Activated T-helper 1 cell treated with anti-CD3 and anti-CD28 coated beads, Interleukin-12 subunit alpha, Interleukin-12 subunit beta, Interleukin-2, Interleukin-4 antibody, amounts not matched to agents 30 ng/mL and 10 ng/mL and 1 ng/mL, durations not matched to agents 14 hours and 24 hours and 36 hours (primary cell): ENCODE data around the gene ZDHHC11B. TPM values are rescaled to one million over a fixed set of nuclear protein-coding genes. Genes with fewer than 3 reads are reported as not detected.
A peak's percentile ranks its signal among the peaks of the same experiment; 100 is the strongest.
"Not testable (repeated sequence)": the region's sequence is repeated elsewhere in the genome, so short reads cannot be mapped to it uniquely, and the experiment has no call there.

Experiments
- DNase-seq: peaks from one replicate; pipeline ENCODE4 v3.0.0; 2021; ENCODE audit warnings: low spot score
- H3K27ac Mint-ChIP-seq: one replicate; pipeline ENCODE4 v1.8.0; 2021; ENCODE audit warnings: mild to moderate bottlenecking, mixed read lengths
- H3K27me3 Mint-ChIP-seq: one replicate; pipeline ENCODE4 v1.8.0; 2022; ENCODE audit warnings: mild to moderate bottlenecking, moderate library complexity, mixed read lengths; ENCODE audit not compliant: insufficient read depth
- H3K36me3 Mint-ChIP-seq: one replicate; pipeline ENCODE4 v1.8.0; 2021; ENCODE audit warnings: low read depth, mixed read lengths
- H3K4me1 Mint-ChIP-seq: one replicate; pipeline ENCODE4 v1.8.0; 2021; ENCODE audit warnings: low read depth, mixed read lengths
- H3K4me3 Mint-ChIP-seq: one replicate; pipeline ENCODE4 v1.8.0; 2021; ENCODE audit warnings: mild to moderate bottlenecking, moderate library complexity, mixed read lengths
- H3K9me3 Mint-ChIP-seq: one replicate; pipeline ENCODE4 v1.8.0; 2021; ENCODE audit warnings: mixed read lengths
- intact Hi-C: fragments of 100-400 bp; cut with micrococcal nuclease; formaldehyde crosslinking; loops from one replicate; pipeline ENCODE4 v1.15.1; 2024
- total RNA-seq: library from RNA; stranded (reverse); gene quantifications from 2 replicates; pipeline ENCODE4 v1.2.3, GENCODE V29; 2022

The ZDHHC11B gene
- total RNA-seq, 1 donor from 2014 or later = not detected

- intact Hi-C loops, H3K27ac Mint-ChIP-seq: not testable (repeated sequence)
These were observed 16.5 kb upstream of the ZDHHC11B start for GRCh38 chr5:801055-801454.

DNA sequence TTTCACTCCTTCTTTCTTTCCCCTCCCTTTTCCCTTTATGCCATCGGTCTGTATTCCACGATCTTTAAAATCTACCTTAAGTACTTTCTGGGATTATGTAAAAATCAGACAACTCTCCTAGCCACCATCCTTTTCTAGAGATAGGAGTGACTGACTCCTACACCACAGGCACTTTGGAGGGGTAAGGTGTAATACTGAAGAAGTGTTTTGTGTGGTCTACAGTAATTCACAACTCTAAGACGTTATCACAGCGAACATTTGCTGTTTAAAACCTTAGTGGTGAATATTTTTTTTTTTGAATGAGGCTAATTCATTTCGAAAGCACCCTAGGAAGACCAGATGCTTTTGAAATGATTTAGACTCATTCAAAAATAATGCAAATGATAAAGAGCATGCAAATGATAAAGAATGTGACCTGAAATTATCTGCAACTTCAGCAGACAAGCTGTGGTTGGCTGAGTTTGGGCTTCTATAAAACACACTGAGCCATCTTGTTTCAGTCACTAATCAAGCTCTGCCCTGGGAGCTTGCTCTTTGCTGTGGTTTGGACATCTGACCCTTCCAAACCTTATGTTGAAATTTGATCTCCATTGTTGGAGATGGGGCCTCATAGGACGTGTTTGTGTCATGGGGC is 14.1 kb upstream of the ZDHHC11B start:
- H3K27me3 Mint-ChIP-seq, intact Hi-C loops, DNase-seq, H3K27ac Mint-ChIP-seq, H3K4me1 Mint-ChIP-seq, H3K4me3 Mint-ChIP-seq: not testable (repeated sequence)
- H3K9me3 Mint-ChIP-seq = peaks cover 13% of the 10 kb centered on the region
- peaks cover 13% of the 10 kb centered on the region for H3K36me3 Mint-ChIP-seq

More at GRCh38 chr5:801055-801454, 16.5 kb upstream of the ZDHHC11B start:
- H3K4me3 Mint-ChIP-seq, H3K36me3 Mint-ChIP-seq, H3K27me3 Mint-ChIP-seq, H3K4me1 Mint-ChIP-seq, DNase-seq: not testable (repeated sequence)
- peaks cover 18% of the 10 kb centered on the region for H3K9me3 Mint-ChIP-seq

GRCh38 chr5:797986-798385 is 13.5 kb upstream of the ZDHHC11B start:
- intact Hi-C loops, DNase-seq, H3K27me3 Mint-ChIP-seq, H3K4me1 Mint-ChIP-seq, H3K4me3 Mint-ChIP-seq, H3K27ac Mint-ChIP-seq, H3K9me3 Mint-ChIP-seq: not testable (repeated sequence)
- peaks cover 12% of the 10 kb centered on the region for H3K36me3 Mint-ChIP-seq

DNA sequence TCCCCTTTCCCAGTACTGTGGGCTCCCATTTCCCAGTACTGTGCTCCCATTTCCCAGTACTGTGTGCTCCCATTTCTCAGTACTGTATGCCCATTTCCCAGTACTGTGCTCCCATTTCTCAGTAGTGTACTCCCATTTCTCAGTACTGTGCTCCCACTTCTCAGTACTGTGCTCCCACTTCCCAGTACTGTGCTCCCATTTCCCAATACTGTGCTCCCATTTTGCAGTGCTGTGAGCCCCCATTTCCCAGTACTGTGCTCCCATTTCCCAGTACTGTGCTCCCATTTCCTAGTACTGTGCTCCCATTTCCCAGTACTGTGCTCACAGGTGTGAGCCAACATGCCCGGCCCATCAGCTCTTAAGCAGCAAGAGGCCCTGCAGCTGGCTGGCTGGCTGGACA is 11.3 kb upstream of the ZDHHC11B start:
- DNase-seq, H3K27ac Mint-ChIP-seq, H3K9me3 Mint-ChIP-seq, H3K4me1 Mint-ChIP-seq, H3K4me3 Mint-ChIP-seq, H3K27me3 Mint-ChIP-seq, intact Hi-C loops: not testable (repeated sequence)
- H3K36me3 Mint-ChIP-seq = peaks cover 12% of the 10 kb centered on the region

GRCh38 chr5:794948-795347 is 10.4 kb upstream of the ZDHHC11B start:
- H3K9me3 Mint-ChIP-seq, H3K4me1 Mint-ChIP-seq, H3K4me3 Mint-ChIP-seq, DNase-seq, H3K27me3 Mint-ChIP-seq, intact Hi-C loops, H3K27ac Mint-ChIP-seq: not testable (repeated sequence)
- H3K36me3 Mint-ChIP-seq = peaks cover 12% of the 10 kb centered on the region

DNA sequence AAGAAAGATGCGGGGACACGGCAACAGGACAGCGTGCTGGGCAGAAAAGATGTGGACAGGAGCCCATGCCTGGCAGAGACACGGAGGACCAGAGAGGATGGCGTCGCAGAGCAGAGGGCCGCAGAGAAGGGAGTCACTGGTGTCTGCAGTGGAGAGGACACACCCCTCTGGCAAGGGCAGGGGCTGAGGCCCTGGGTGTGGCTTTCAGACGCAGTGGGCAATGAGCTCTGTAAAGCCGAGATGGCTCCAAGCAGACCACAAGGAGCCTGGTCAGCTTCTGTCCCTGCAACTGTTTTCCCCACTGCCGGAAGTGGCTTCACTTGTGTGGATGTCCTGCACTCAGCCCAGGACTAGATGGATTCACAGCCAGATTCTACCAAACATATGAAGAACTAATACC is 4.2 kb upstream of the ZDHHC11B start:
- H3K27me3 Mint-ChIP-seq, H3K4me1 Mint-ChIP-seq: not testable (repeated sequence)

DNA sequence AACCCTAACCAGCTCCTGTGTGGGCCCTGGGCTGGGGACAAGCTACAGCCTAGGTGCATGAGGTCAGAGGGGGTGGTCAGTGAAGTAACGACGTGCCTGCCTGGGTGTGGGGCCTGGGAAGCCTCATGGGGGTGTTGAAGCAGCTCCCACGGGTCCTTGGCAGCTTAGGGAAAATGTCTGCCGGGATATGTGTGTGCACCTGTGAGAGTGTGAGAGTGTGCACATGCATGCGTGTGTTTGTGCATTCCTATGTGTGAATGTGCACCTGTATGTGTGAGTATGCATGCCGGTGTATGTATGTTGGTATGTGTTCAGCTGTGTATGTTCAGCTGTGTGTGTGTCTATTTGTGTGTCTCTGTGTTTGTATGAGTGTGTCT is 3.3 kb upstream of the ZDHHC11B start:
- H3K4me3 Mint-ChIP-seq, H3K9me3 Mint-ChIP-seq, H3K27ac Mint-ChIP-seq, H3K4me1 Mint-ChIP-seq, H3K36me3 Mint-ChIP-seq, H3K27me3 Mint-ChIP-seq, DNase-seq, intact Hi-C loops: not testable (repeated sequence)

More for the DNA sequence above, 4.2 kb upstream of the ZDHHC11B start:
- H3K4me3 Mint-ChIP-seq, DNase-seq, H3K27ac Mint-ChIP-seq, intact Hi-C loops, H3K36me3 Mint-ChIP-seq, H3K9me3 Mint-ChIP-seq: not testable (repeated sequence)

DNA sequence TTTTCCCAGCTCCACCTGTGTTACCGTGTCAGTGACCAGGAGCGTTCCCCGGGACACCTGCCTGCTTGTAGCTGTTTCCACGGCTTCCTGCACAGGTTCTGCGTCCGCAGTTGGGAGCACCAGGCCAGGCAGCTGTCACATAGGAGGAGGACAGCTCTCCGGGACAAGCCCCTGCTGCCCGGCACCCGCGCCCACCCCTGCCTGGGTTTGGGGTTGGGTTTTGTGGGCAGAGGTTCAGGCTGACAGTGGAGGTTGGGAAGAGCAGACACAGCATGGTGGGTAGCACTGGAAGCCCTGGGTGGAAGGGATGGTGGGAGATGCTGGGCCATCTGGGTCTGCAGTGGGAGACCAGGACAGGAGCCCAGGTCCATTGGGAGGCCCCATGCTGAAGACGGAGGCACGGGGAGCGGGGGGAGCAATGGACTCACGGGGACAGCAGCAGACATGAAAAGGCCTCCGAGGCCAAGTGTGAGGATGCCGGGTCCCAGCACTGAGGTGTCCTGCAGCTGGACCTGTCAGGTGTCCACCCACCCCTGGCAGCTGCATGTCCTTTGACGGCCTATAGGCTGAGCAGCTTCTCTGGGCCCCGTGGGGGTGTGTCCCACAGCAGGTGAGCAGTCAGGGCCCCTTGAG is 2.8 kb upstream of the ZDHHC11B start:
- H3K27ac Mint-ChIP-seq, DNase-seq, H3K9me3 Mint-ChIP-seq, H3K4me1 Mint-ChIP-seq, H3K36me3 Mint-ChIP-seq, H3K4me3 Mint-ChIP-seq, intact Hi-C loops, H3K27me3 Mint-ChIP-seq: not testable (repeated sequence)

DNA sequence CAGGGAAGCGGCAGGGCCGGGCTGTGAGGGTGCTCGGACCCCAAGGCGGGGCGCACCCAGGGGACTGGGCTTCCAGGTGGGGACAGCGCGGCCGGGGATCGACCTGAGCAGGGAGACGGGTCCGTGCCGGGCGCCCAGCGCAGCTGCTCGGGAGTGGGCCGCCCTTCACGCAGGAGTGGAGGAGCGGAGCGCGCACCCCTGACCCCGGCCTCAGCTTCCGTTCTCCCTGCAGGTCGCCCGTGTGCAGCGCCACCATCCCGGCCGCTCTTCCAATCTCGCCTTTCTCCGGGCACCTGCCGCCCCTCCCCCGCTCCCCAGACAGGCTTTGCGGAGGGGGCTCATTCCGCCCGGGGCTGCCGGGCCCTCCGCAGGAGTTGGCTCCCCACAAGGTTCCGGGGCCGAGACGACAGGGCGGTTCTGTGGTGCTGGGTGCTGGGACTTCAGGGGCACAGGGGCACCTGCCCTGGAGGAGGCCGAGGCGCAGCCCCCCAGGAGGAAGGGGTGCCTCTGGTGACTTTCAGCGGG is 714 bp upstream of the ZDHHC11B start:
- not testable (repeated sequence) for H3K27me3 Mint-ChIP-seq, DNase-seq, H3K9me3 Mint-ChIP-seq, H3K36me3 Mint-ChIP-seq, H3K27ac Mint-ChIP-seq, H3K4me1 Mint-ChIP-seq
- peak overlapping the region; percentile 53 for H3K4me3 Mint-ChIP-seq
- intact Hi-C loops = loop anchor here (2.0 kb wide), 1 partner anchor 92 kb away; the partner anchor contains the start of gene TPPP

GRCh38 chr5:783881-784427 is 575 bp downstream of the ZDHHC11B start:
- DNase-seq, H3K9me3 Mint-ChIP-seq, H3K4me3 Mint-ChIP-seq, H3K27me3 Mint-ChIP-seq, H3K27ac Mint-ChIP-seq, H3K4me1 Mint-ChIP-seq, H3K36me3 Mint-ChIP-seq: not testable (repeated sequence)
- intact Hi-C loops = loop anchor here (2.0 to 5.0 kb wide), 2 partner anchors 91 to 108 kb away; partner anchors contain the start of genes BRD9, TPPP and TRIP13

- not testable (repeated sequence) for H3K4me3 Mint-ChIP-seq, H3K36me3 Mint-ChIP-seq, H3K9me3 Mint-ChIP-seq, H3K27me3 Mint-ChIP-seq, DNase-seq, H3K27ac Mint-ChIP-seq, H3K4me1 Mint-ChIP-seq
- intact Hi-C loops = loop anchor here (5.0 kb wide), 1 partner anchor 109 kb away; the partner anchor contains the start of genes BRD9 and TRIP13
These were observed 1.3 kb downstream of the ZDHHC11B start for GRCh38 chr5:783049-783802.

GRCh38 chr5:782356-782755 is 2.2 kb downstream of the ZDHHC11B start:
- intact Hi-C loops = loop anchor here (5.0 kb wide), 1 partner anchor 110 kb away; the partner anchor contains the start of genes BRD9 and TRIP13
- DNase-seq, H3K4me3 Mint-ChIP-seq, H3K9me3 Mint-ChIP-seq, H3K27me3 Mint-ChIP-seq, H3K27ac Mint-ChIP-seq, H3K4me1 Mint-ChIP-seq, H3K36me3 Mint-ChIP-seq: not testable (repeated sequence)
